Panc1 (cell line): Measurements from ENCODE around the gene DCN. TPM values are rescaled to one million over a fixed set of nuclear protein-coding genes. Genes with fewer than 3 reads are reported as not detected.

Source experiments
- ATAC-seq: fragments of 200-7000 bp; cut with Tn5 transposase; 2 replicates; pipeline ENCODE4 v1.9.1; 2020; ENCODE audit warnings: mild to moderate bottlenecking, moderate library complexity
- BruUV-seq: library from RNA; stranded (reverse); fragments of 400-500 nt; replicated peaks from 2 replicates; lab custom pipeline; 2021; lab: Mats Ljungman, UMichigan
- CTCF ChIA-PET: fragments of 300-600 bp; sonication (Branson Sonifier 250); formaldehyde crosslinking; loops from one replicate; lab custom pipeline; 2022; ENCODE audit warnings: antibody characterized with exemption; lab: Charles Lee
- POLR2A ChIA-PET: fragments of 300-600 bp; sonication (Branson Sonifier 250); formaldehyde crosslinking; loops from one replicate; lab custom pipeline; 2022; ENCODE audit warnings: antibody characterized with exemption; lab: Charles Lee
- DNase-seq: peaks from one replicate; pipeline ENCODE4 v3.0.0-alpha.2; 2010; ENCODE audit warnings: low read depth, low spot score
- H3K27ac ChIP-seq: 2 replicates; pipeline ENCODE4 v1.5.1; 2011; ENCODE audit warnings: mild to moderate bottlenecking, low read length, inconsistent platforms
- H3K27me3 ChIP-seq: fragments of 200-500 bp; sonication (Bioruptor generic); 2 replicates; pipeline ENCODE4 v1.6.0; 2014; ENCODE audit warnings: low read length, inconsistent platforms; ENCODE audit not compliant: control insufficient read depth, insufficient read depth
- H3K36me3 ChIP-seq: fragments of 200-500 bp; sonication (Bioruptor generic); 2 replicates; pipeline ENCODE4 v1.5.1; 2014; ENCODE audit warnings: inconsistent platforms, mild to moderate bottlenecking, low read length, moderate library complexity; ENCODE audit not compliant: control insufficient read depth, insufficient read depth
- H3K4me1 ChIP-seq: 2 replicates; pipeline ENCODE4 v1.5.1; 2011; ENCODE audit warnings: inconsistent platforms, mild to moderate bottlenecking, low read length, moderate library complexity; ENCODE audit not compliant: control insufficient read depth, insufficient read depth
- H3K4me3 ChIP-seq, 2 experiments: 2 replicates each; pipeline ENCODE4 v1.5.1; 2011 to 2012; ENCODE audit warnings: low read depth in 2 of 2, low read length in 2 of 2, mild to moderate bottlenecking in 2 of 2, inconsistent platforms in 1 of 2, moderate library complexity in 1 of 2
- H3K9me3 ChIP-seq: fragments of 200-500 bp; sonication (Bioruptor generic); 2 replicates; pipeline ENCODE4 v1.5.1; 2014; ENCODE audit warnings: low read depth, mild to moderate bottlenecking, inconsistent platforms, low read length, moderate library complexity; ENCODE audit not compliant: control insufficient read depth, insufficient read depth
- POLR2AphosphoS5 ChIP-seq: IDR thresholded peaks from 2 replicates; pipeline ENCODE4 v1.6.1; 2012; ENCODE audit warnings: mild to moderate bottlenecking, low read depth, low read length, moderate library complexity
- SIN3A ChIP-seq: IDR thresholded peaks from 2 replicates; pipeline ENCODE4 v1.6.1; 2012; ENCODE audit warnings: low read depth, mild to moderate bottlenecking, low read length, moderate library complexity, borderline replicate concordance; ENCODE audit not compliant: insufficient read depth
- TCF7L2 ChIP-seq: IDR thresholded peaks from 2 replicates; pipeline ENCODE4 v1.6.1; 2011; ENCODE audit warnings: mild to moderate bottlenecking, low read depth, low read length, inconsistent platforms
- in situ Hi-C: cut with HindIII; loops from 2 replicates; pipeline ENCODE4 v1.10.0; 2016; ENCODE audit warnings: low sequenced_read_pairs, low pct_unique_long_range_greater_than_20kb
- intact Hi-C: fragments of 100-400 bp; cut with micrococcal nuclease; formaldehyde crosslinking; loops from one replicate; pipeline ENCODE4 v1.10.0; 2022; ENCODE audit not compliant: unreplicated experiment
- total RNA-seq: library from RNA; stranded (reverse); gene quantifications from one replicate; pipeline ENCODE4 v1.2.1, GENCODE V29; 2021; ENCODE audit not compliant: unreplicated experiment
- TF ChIP-seq, protein P1 (sequence below), 2 experiments: IDR thresholded peaks; 2 replicates each; pipeline ENCODE4 v1.6.1; 2011 to 2012; ENCODE audit warnings: low read depth in 2 of 2, control low read depth in 1 of 2, low read length in 1 of 2, mild to moderate bottlenecking in 1 of 2, moderate library complexity in 1 of 2; ENCODE audit not compliant: insufficient read depth in 1 of 2
- TF ChIP-seq, protein P2 (sequence below): fragments of 450-650 bp; IDR thresholded peaks from 2 replicates; pipeline ENCODE4 v1.5.1; 2017; ENCODE audit warnings: mild to moderate bottlenecking

Gene DCN
- total RNA-seq, 1 experiment from 2014 or later = 1.9 TPM

DNA sequence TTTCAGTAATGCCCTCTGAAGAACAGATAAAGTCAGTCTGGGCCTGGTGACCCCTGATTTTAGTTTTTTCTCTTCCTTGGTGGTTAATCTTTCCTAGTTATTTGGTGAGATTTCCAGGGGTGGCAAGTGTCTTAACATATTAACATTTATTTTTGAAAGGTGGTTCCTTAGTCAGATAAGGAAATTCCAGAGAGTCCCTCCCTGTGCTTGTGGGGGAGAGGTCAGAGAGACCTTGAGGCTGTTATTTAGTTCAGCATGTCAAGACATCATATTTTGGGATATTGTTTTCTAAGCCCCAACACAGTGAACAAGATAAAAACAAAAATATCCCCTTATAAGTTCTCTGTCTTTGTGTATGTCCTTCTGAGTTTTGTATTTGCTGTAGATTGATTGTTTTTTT lies 61.8 kb downstream of the DCN start:
- no peak overlapping the region for H3K27ac ChIP-seq
- intact Hi-C loops (no loop called here), in situ Hi-C loops (no loop called here)
- ChIA-PET CTCF (no interaction called here), POLR2A (no interaction called here)
- H3K4me3 ChIP-seq = no peak overlapping the region
- no peaks in the 10 kb centered on the region for H3K4me1 ChIP-seq
- no peak for ATAC-seq
- no peak for TF ChIP-seq SIN3A
- TF ChIP-seq POLR2AphosphoS5 = no peak
- no peak for TF ChIP-seq TCF7L2
- TF ChIP-seq, protein P1, sequence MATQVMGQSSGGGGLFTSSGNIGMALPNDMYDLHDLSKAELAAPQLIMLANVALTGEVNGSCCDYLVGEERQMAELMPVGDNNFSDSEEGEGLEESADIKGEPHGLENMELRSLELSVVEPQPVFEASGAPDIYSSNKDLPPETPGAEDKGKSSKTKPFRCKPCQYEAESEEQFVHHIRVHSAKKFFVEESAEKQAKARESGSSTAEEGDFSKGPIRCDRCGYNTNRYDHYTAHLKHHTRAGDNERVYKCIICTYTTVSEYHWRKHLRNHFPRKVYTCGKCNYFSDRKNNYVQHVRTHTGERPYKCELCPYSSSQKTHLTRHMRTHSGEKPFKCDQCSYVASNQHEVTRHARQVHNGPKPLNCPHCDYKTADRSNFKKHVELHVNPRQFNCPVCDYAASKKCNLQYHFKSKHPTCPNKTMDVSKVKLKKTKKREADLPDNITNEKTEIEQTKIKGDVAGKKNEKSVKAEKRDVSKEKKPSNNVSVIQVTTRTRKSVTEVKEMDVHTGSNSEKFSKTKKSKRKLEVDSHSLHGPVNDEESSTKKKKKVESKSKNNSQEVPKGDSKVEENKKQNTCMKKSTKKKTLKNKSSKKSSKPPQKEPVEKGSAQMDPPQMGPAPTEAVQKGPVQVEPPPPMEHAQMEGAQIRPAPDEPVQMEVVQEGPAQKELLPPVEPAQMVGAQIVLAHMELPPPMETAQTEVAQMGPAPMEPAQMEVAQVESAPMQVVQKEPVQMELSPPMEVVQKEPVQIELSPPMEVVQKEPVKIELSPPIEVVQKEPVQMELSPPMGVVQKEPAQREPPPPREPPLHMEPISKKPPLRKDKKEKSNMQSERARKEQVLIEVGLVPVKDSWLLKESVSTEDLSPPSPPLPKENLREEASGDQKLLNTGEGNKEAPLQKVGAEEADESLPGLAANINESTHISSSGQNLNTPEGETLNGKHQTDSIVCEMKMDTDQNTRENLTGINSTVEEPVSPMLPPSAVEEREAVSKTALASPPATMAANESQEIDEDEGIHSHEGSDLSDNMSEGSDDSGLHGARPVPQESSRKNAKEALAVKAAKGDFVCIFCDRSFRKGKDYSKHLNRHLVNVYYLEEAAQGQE (IDR thresholded peaks at IDR 0.05; ENCODE audit: insufficient read depth in 1 of 2, low read depth in 2 of 2, low read length in 1 of 2) = no peak
- TF ChIP-seq, protein P2, sequence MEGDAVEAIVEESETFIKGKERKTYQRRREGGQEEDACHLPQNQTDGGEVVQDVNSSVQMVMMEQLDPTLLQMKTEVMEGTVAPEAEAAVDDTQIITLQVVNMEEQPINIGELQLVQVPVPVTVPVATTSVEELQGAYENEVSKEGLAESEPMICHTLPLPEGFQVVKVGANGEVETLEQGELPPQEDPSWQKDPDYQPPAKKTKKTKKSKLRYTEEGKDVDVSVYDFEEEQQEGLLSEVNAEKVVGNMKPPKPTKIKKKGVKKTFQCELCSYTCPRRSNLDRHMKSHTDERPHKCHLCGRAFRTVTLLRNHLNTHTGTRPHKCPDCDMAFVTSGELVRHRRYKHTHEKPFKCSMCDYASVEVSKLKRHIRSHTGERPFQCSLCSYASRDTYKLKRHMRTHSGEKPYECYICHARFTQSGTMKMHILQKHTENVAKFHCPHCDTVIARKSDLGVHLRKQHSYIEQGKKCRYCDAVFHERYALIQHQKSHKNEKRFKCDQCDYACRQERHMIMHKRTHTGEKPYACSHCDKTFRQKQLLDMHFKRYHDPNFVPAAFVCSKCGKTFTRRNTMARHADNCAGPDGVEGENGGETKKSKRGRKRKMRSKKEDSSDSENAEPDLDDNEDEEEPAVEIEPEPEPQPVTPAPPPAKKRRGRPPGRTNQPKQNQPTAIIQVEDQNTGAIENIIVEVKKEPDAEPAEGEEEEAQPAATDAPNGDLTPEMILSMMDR = no peak
- H3K9me3 ChIP-seq = no peaks in the 10 kb centered on the region
- H3K36me3 ChIP-seq = no peaks in the 10 kb centered on the region
- DNase-seq = no peak
- no TSS peak for BruUV-seq
- no peaks in the 10 kb centered on the region for H3K27me3 ChIP-seq

DNA sequence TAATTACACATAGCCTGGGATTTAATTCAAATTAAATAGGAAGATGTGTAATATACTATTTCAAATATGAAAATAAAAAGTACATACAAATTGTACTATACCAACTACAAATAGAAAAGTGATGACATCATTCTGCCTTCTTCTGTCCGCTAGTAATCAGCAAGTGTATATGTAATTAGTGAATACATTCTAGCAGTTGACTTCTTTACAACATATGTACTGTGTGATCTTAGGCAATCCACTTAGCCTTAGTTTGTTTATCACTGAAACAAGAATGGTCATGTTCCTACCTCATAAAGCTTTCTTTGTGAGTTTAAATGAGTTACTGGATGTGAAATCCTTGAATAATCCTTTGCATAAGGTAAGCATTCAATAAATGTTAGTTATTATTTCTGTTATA lies 63.5 kb downstream of the DCN start:
- in situ Hi-C loops (no loop called here), intact Hi-C loops (no loop called here)
- Histone ChIP-seq H3K4me1 (no peaks in the 10 kb centered on the region), H3K27me3 (no peaks in the 10 kb centered on the region), H3K4me3 (no peak overlapping the region), H3K27ac (no peak overlapping the region), H3K36me3 (no peaks in the 10 kb centered on the region), H3K9me3 (no peaks in the 10 kb centered on the region)
- BruUV-seq = no TSS peak
- TF ChIP-seq TCF7L2 (no peak), POLR2AphosphoS5 (no peak), SIN3A (no peak)
- TF ChIP-seq, protein P1 (IDR thresholded peaks at IDR 0.05; ENCODE audit: insufficient read depth in 1 of 2, low read depth in 2 of 2, low read length in 1 of 2) = no peak
- ATAC-seq (no peak), DNase-seq (no peak)
- ChIA-PET POLR2A (no interaction called here), CTCF (no interaction called here)
